Endometrial microvascular endothelial cells (primary cell): ENCODE data around the gene NHLRC4. TPM values are rescaled to one million over a fixed set of nuclear protein-coding genes. Genes with fewer than 3 reads are reported as not detected.

ENCODE experiments used
- in situ Hi-C: cut with HindIII; loops from 2 replicates; pipeline ENCODE4 v1.10.0; 2017; ENCODE audit warnings: low sequenced_read_pairs, low pct_unique_long_range_greater_than_20kb; ENCODE audit errors: inconsistent ontology term
- total RNA-seq: library from RNA; depleted of rRNA; stranded (reverse); fragments of >200 nt; gene quantifications from one replicate; pipeline ENCODE4 v1.2.3, GENCODE V29; 2015; ENCODE audit errors: inconsistent ontology term

Gene NHLRC4
- total RNA-seq, 1 donor from 2014 or later = not detected

GRCh38 chr16:529012-529575 lies 37.7 kb upstream of the NHLRC4 start:
- in situ Hi-C loops = no loop called here

GRCh38 chr16:530111-530817 lies 36.5 kb upstream of the NHLRC4 start:
- in situ Hi-C loops = no loop called here

- in situ Hi-C loops = no loop called here
Measured at GRCh38 chr16:531494-532125, 35.2 kb upstream of the NHLRC4 start.

GRCh38 chr16:533391-534123 lies 33.2 kb upstream of the NHLRC4 start:
- in situ Hi-C loops = no loop called here

GRCh38 chr16:534135-534534 lies 32.7 kb upstream of the NHLRC4 start:
- in situ Hi-C loops = no loop called here

GRCh38 chr16:534856-535445 lies 31.9 kb upstream of the NHLRC4 start:
- in situ Hi-C loops = no loop called here

- in situ Hi-C loops = no loop called here
Measured at GRCh38 chr16:535446-536405, 31.1 kb upstream of the NHLRC4 start.

- in situ Hi-C loops = no loop called here
Measured at GRCh38 chr16:536746-537145, 30.1 kb upstream of the NHLRC4 start.

- in situ Hi-C loops = no loop called here
Measured at GRCh38 chr16:537415-538335, 29.1 kb upstream of the NHLRC4 start.

- in situ Hi-C loops = no loop called here
Measured at GRCh38 chr16:539901-540530, 26.8 kb upstream of the NHLRC4 start.

GRCh38 chr16:540645-541340 lies 26.0 kb upstream of the NHLRC4 start:
- in situ Hi-C loops = no loop called here

- in situ Hi-C loops = no loop called here
Measured at GRCh38 chr16:543301-544164, 23.3 kb upstream of the NHLRC4 start.

GRCh38 chr16:544517-544916 lies 22.3 kb upstream of the NHLRC4 start:
- in situ Hi-C loops = no loop called here

- in situ Hi-C loops = no loop called here
Measured at GRCh38 chr16:546909-547770, 19.7 kb upstream of the NHLRC4 start.

- in situ Hi-C loops = no loop called here
Measured at GRCh38 chr16:548586-548985, 18.2 kb upstream of the NHLRC4 start.
